IMR-90 (cell line): ENCODE data around the gene IQCE. TPM values are rescaled to one million over a fixed set of nuclear protein-coding genes. Genes with fewer than 3 reads are reported as not detected.

ENCODE experiments used
- ATAC-seq: fragments of 200-7000 bp; cut with Tn5 transposase; 2 replicates; pipeline ENCODE4 v1.9.1; 2020; ENCODE audit warnings: low read depth, mild to moderate bottlenecking, moderate library complexity
- BruUV-seq: library from RNA; stranded (reverse); fragments of 400-500 nt; replicated peaks from 2 replicates; lab custom pipeline; 2021; lab: Mats Ljungman, UMichigan
- CTCF ChIA-PET: fragments of 300-600 bp; formaldehyde crosslinking; extraction: SDS; loops from one replicate; lab custom pipeline; 2021; ENCODE audit warnings: antibody characterized with exemption; lab: Yijun Ruan, JAX
- POLR2A ChIA-PET: fragments of 300-600 bp; sonication (Branson Sonifier 250); formaldehyde crosslinking; loops from one replicate; lab custom pipeline; 2022; ENCODE audit warnings: antibody characterized with exemption; ENCODE audit not compliant: unreplicated experiment; lab: Charles Lee
- DNase-seq: peaks from one replicate; pipeline ENCODE4 v3.0.0; 2013
- H2AFZ ChIP-seq: replicated peaks from 2 replicates; pipeline ENCODE3; 2013; ENCODE audit warnings: low read length, mild to moderate bottlenecking; ENCODE audit not compliant: poor library complexity
- H2AK5ac ChIP-seq: 2 replicates; pipeline ENCODE4 v1.6.1; 2013; ENCODE audit warnings: low read depth, low read length, inconsistent platforms
- H2AK9ac ChIP-seq: replicated peaks from 2 replicates; pipeline ENCODE3; 2013; ENCODE audit warnings: mild to moderate bottlenecking, low read depth, low read length, moderate library complexity; ENCODE audit not compliant: poor library complexity
- H2BK120ac ChIP-seq: 2 replicates; pipeline ENCODE4 v1.6.1; 2013; ENCODE audit warnings: low read depth, low read length, inconsistent platforms
- H2BK15ac ChIP-seq: 3 replicates; pipeline ENCODE4 v1.6.1; 2013; ENCODE audit warnings: low read depth, low read length, inconsistent platforms
- H2BK20ac ChIP-seq: 2 replicates; pipeline ENCODE4 v1.6.1; 2013; ENCODE audit warnings: low read depth, mild to moderate bottlenecking, inconsistent platforms, low read length, moderate library complexity
- H2BK5ac ChIP-seq: 2 replicates; pipeline ENCODE4 v1.6.1; 2013; ENCODE audit warnings: mild to moderate bottlenecking, low read depth, low read length, inconsistent platforms; ENCODE audit not compliant: poor library complexity, severe bottlenecking
- H3K14ac ChIP-seq: replicated peaks from 2 replicates; pipeline ENCODE4 v1.6.1; 2013; ENCODE audit warnings: low read depth, low read length, inconsistent platforms
- H3K18ac ChIP-seq: 2 replicates; pipeline ENCODE4 v1.6.1; 2013; ENCODE audit warnings: low read depth, low read length, control low read depth
- H3K23ac ChIP-seq: 2 replicates; pipeline ENCODE4 v1.6.1; 2013; ENCODE audit warnings: low read depth, low read length, inconsistent platforms
- H3K27ac ChIP-seq: 2 replicates; pipeline ENCODE4 v1.5.1; 2013; ENCODE audit warnings: mild to moderate bottlenecking, control low read depth, low read length; ENCODE audit not compliant: insufficient read depth
- H3K27me3 ChIP-seq: 2 replicates; pipeline ENCODE4 v1.6.1; 2013; ENCODE audit warnings: low read length; ENCODE audit not compliant: control insufficient read depth, insufficient read depth
- H3K36me3 ChIP-seq: 2 replicates; pipeline ENCODE4 v1.6.1; 2013; ENCODE audit warnings: low read length, mixed read lengths; ENCODE audit not compliant: control insufficient read depth, insufficient read depth
- H3K4ac ChIP-seq: 2 replicates; pipeline ENCODE4 v1.6.1; 2013; ENCODE audit warnings: low read depth, low read length, inconsistent platforms
- H3K4me1 ChIP-seq: 2 replicates; pipeline ENCODE4 v1.6.1; 2013; ENCODE audit warnings: low read length, mixed read lengths; ENCODE audit not compliant: control insufficient read depth, insufficient read depth
- H3K4me2 ChIP-seq: 2 replicates; pipeline ENCODE4 v1.6.1; 2013; ENCODE audit warnings: low read depth, mild to moderate bottlenecking, control low read depth, low read length, moderate library complexity
- H3K4me3 ChIP-seq: 2 replicates; pipeline ENCODE4 v1.5.1; 2013; ENCODE audit warnings: low read depth, mild to moderate bottlenecking, control low read depth, low read length, moderate library complexity; ENCODE audit not compliant: insufficient read depth
- H3K56ac ChIP-seq: 2 replicates; pipeline ENCODE4 v1.6.1; 2013; ENCODE audit warnings: low read length, inconsistent platforms; ENCODE audit not compliant: insufficient read depth; ENCODE audit errors: extremely low read depth
- H3K79me1 ChIP-seq, 2 experiments: 2 replicates each; pipeline ENCODE4 v1.6.1; 2013; ENCODE audit warnings: low read length in 2 of 2, inconsistent platforms in 1 of 2, low read depth in 1 of 2
- H3K9ac ChIP-seq: 2 replicates; pipeline ENCODE4 v1.6.1; 2013; ENCODE audit warnings: low read depth, low read length, control low read depth
- H3K9me1 ChIP-seq: 2 replicates; pipeline ENCODE4 v1.6.1; 2013; ENCODE audit warnings: low read length, inconsistent platforms; ENCODE audit not compliant: insufficient read depth
- H3K9me3 ChIP-seq: 2 replicates; pipeline ENCODE4 v1.6.1; 2013; ENCODE audit warnings: low read length; ENCODE audit not compliant: control insufficient read depth, insufficient read depth
- H4K20me1 ChIP-seq: 2 replicates; pipeline ENCODE4 v1.6.1; 2013; ENCODE audit warnings: low read length, inconsistent platforms; ENCODE audit not compliant: insufficient read depth
- H4K5ac ChIP-seq: 2 replicates; pipeline ENCODE4 v1.6.1; 2013; ENCODE audit warnings: mild to moderate bottlenecking, low read depth, low read length, control low read depth
- H4K8ac ChIP-seq, 2 experiments: 2 replicates each; pipeline ENCODE4 v1.6.1; 2013; ENCODE audit warnings: low read depth in 2 of 2, low read length in 2 of 2, control low read depth in 1 of 2, inconsistent platforms in 1 of 2
- H4K91ac ChIP-seq: 2 replicates; pipeline ENCODE4 v1.6.1; 2013; ENCODE audit warnings: low read depth, low read length, inconsistent platforms; ENCODE audit not compliant: insufficient read depth
- BHLHE40 ChIP-seq: fragments of 150-350 bp; IDR thresholded peaks from 2 replicates; pipeline ENCODE4 v1.6.1; 2016; ENCODE audit warnings: mild to moderate bottlenecking, low read depth, low read length
- CEBPB ChIP-seq: IDR thresholded peaks from 2 replicates; pipeline ENCODE4 v1.6.1; 2012; ENCODE audit warnings: low read depth, low read length, improper control_type of control experiment
- CHD1 ChIP-seq: IDR thresholded peaks from 2 replicates; pipeline ENCODE4 v1.6.1; 2012; ENCODE audit warnings: low read depth, low read length, improper control_type of control experiment
- CTCF ChIP-seq: conservative IDR thresholded peaks from 2 replicates; pipeline ENCODE4 v1.5.1; 2012; ENCODE audit warnings: mild to moderate bottlenecking, low read depth, low read length, improper control_type of control experiment
- ELK1 ChIP-seq: fragments of 150-350 bp; IDR thresholded peaks from 2 replicates; pipeline ENCODE4 v1.6.1; 2016; ENCODE audit warnings: low read depth, mild to moderate bottlenecking, low read length, moderate library complexity, borderline replicate concordance
- FOS ChIP-seq: fragments of 150-350 bp; IDR thresholded peaks from 2 replicates; pipeline ENCODE4 v1.6.1; 2016; ENCODE audit warnings: low read depth, low read length
- MAFK ChIP-seq: IDR thresholded peaks from 2 replicates; pipeline ENCODE4 v1.6.1; 2012; ENCODE audit warnings: low read depth, low read length, improper control_type of control experiment
- MAZ ChIP-seq: IDR thresholded peaks from 2 replicates; pipeline ENCODE4 v1.6.1; 2012; ENCODE audit warnings: low read depth, mild to moderate bottlenecking, low read length, improper control_type of control experiment, moderate library complexity, borderline replicate concordance
- MXI1 ChIP-seq: IDR thresholded peaks from 2 replicates; pipeline ENCODE4 v1.6.1; 2012; ENCODE audit warnings: low read depth, mild to moderate bottlenecking, low read length, moderate library complexity, borderline replicate concordance
- NFE2L2 ChIP-seq: fragments of 150-350 bp; IDR thresholded peaks from 2 replicates; pipeline ENCODE4 v1.6.1; 2016; ENCODE audit warnings: low read depth, mild to moderate bottlenecking, low read length
- POLR2A ChIP-seq: IDR thresholded peaks from 2 replicates; pipeline ENCODE4 v1.6.1; 2012; ENCODE audit warnings: mild to moderate bottlenecking, low read depth, low read length
- RAD21 ChIP-seq: IDR thresholded peaks from 2 replicates; pipeline ENCODE4 v1.6.1; 2012; ENCODE audit warnings: low read length, improper control_type of control experiment
- RCOR1 ChIP-seq: IDR thresholded peaks from 2 replicates; pipeline ENCODE4 v1.6.1; 2012; ENCODE audit warnings: mild to moderate bottlenecking, low read length, improper control_type of control experiment; ENCODE audit not compliant: insufficient replicate concordance
- RFX5 ChIP-seq: IDR thresholded peaks from 2 replicates; pipeline ENCODE4 v1.8.0; 2012; ENCODE audit warnings: low read depth, mild to moderate bottlenecking, low read length, moderate library complexity
- SMC3 ChIP-seq: fragments of 150-350 bp; IDR thresholded peaks from 2 replicates; pipeline ENCODE4 v1.6.1; 2016; ENCODE audit warnings: low read depth, mild to moderate bottlenecking, antibody characterized with exemption, low read length, moderate library complexity
- WGBS, 2 experiments: methylation state at CpG; one replicate each; pipeline versions ENCODE4 v1.1.5 to v1.1.7; 2013; ENCODE audit warnings: missing lambda C conversion rate in 2 of 2; ENCODE audit not compliant: insufficient read length in 1 of 2; ENCODE audit errors: extremely low coverage in 2 of 2; 5-methylcytosine and 5-hydroxymethylcytosine counted together
- dilution Hi-C: fragments of 300-500 bp; cut with HindIII; formaldehyde crosslinking; loops from one replicate; pipeline ENCODE4 v1.14.3; 2018; ENCODE audit warnings: low sequenced_read_pairs; ENCODE audit not compliant: unreplicated experiment
- in situ Hi-C: fragments of 300-500 bp; cut with MboI; formaldehyde crosslinking; loops from 3 replicates; pipeline ENCODE4 v1.14.3; 2019; ENCODE audit warnings: low sequenced_read_pairs, inconsistent platforms, mixed read lengths
- intact Hi-C: fragments of 100-400 bp; cut with micrococcal nuclease; formaldehyde crosslinking; loops from 2 replicates; pipeline ENCODE4 v1.10.0; 2022
- polyA plus RNA-seq, 3 experiments: library from polyadenylated mRNA; depleted of rRNA; stranded (reverse); fragments of >200 nt; gene quantifications; 2 replicates each; pipeline ENCODE4 v1.2.3, GENCODE V29; 2012; ENCODE audit warnings: low replicate concordance in 1 of 3
- total RNA-seq: library from RNA; depleted of rRNA; stranded (reverse); fragments of >200 nt; gene quantifications from 2 replicates; pipeline ENCODE4 v1.2.3, GENCODE V29; 2012
- TF ChIP-seq, protein P1 (sequence below): fragments of 150-350 bp; IDR thresholded peaks from 2 replicates; pipeline ENCODE4 v1.6.1; 2017; ENCODE audit warnings: mild to moderate bottlenecking, antibody characterized with exemption, low read length, low read depth

The IQCE gene
- total and polyA plus RNA-seq, 2 of the 4 experiments (the other 2 are of a cell fraction) = 5.0 to 6.3 TPM

DNA sequence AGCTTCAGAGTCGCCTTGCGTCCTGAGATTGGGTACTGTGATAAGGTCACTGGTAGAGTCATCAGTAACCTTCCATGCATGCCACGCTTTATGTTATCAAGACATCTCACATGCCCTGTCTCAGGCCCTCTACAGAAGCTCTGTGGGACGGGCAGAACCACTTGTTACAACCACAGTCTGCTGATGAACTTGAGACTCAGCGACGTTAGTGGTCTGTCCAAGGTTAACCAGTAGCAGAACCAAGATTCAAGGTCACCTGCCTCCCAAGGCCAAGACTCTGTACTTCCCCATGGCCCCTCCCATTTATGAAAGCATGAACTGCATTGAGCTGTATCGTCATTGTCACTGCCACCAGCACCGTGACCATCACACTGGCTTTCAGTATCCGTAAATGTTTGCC lies 15.0 kb downstream of the IQCE start:
- ATAC-seq (no peak), DNase-seq (no peak)
- Histone ChIP-seq H3K4me2 (no peak overlapping the region), H2AK9ac (no peak overlapping the region), H4K20me1 (no peaks in the 10 kb centered on the region), H3K79me1 (peaks cover 3% of the 10 kb centered on the region in 2 experiments; a peak in 1 of 4 replicates), H4K5ac (no peak overlapping the region), H3K27me3 (no peaks in the 10 kb centered on the region), H3K14ac (no peak overlapping the region), H2BK120ac (no peak overlapping the region), H2AFZ (no peak overlapping the region), H3K4me3 (no peak overlapping the region), H2BK5ac (no peak overlapping the region), H3K23ac (no peak overlapping the region), H3K9me1 (peaks cover 6% of the 10 kb centered on the region; the same call in 1 of the 2 replicates), H2BK15ac (no peak overlapping the region), H4K91ac (no peak overlapping the region), H3K9me3 (no peaks in the 10 kb centered on the region), H3K4ac (no peak overlapping the region), H3K9ac (no peak overlapping the region), H2BK20ac (no peak overlapping the region), H3K36me3 (peaks cover 16% of the 10 kb centered on the region), H4K8ac (no peak overlapping the region), H3K4me1 (peaks cover 5% of the 10 kb centered on the region), H3K18ac (no peak overlapping the region), H2AK5ac (no peak overlapping the region), H3K56ac (no peak overlapping the region), H3K27ac (no peak overlapping the region)
- CTCF ChIA-PET = interaction anchor here (1.1 kb wide), 1 partner anchor 122 kb away, joined by 3 read pairs; no protein-coding TSS in a partner anchor
- 94% methylated on average over 4 of the region's 9 CpGs; no CpG with 5 or more reads in 1 of the 2 experiments for WGBS, 2 experiments
- no TSS peak for BruUV-seq
- in situ Hi-C loops = no loop called here
- TF ChIP-seq RFX5 (no peak), RCOR1 (no peak), CTCF (no peak), MAFK (no peak), FOS (no peak), CHD1 (no peak), NFE2L2 (no peak), BHLHE40 (no peak), CEBPB (no peak), SMC3 (no peak), MAZ (no peak), RAD21 (no peak), POLR2A (no peak), ELK1 (no peak), MXI1 (no peak)
- TF ChIP-seq, protein P1, sequence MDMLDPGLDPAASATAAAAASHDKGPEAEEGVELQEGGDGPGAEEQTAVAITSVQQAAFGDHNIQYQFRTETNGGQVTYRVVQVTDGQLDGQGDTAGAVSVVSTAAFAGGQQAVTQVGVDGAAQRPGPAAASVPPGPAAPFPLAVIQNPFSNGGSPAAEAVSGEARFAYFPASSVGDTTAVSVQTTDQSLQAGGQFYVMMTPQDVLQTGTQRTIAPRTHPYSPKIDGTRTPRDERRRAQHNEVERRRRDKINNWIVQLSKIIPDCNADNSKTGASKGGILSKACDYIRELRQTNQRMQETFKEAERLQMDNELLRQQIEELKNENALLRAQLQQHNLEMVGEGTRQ = no peak
- intact Hi-C loops = no loop called here
- POLR2A ChIA-PET = no interaction called here
- dilution Hi-C loops = no loop called here
